ENCODE results near the gene NPHS1. TPM values are rescaled to one million over a fixed set of nuclear protein-coding genes. Genes with fewer than 3 reads are reported as not detected.

The NPHS1 gene
- total RNA-seq, 1 donor from 2014 or later = not detected

GRCh38 chr19:35786299-35787160, 65.8 kb downstream of the NPHS1 start:
- DNase-seq = no peak
- ATAC-seq = no peak
- intact Hi-C loops (cut with DNase I) = no loop called here
- Histone ChIP-seq H3K4me1 (no peaks in the 10 kb centered on the region), H3K27me3 (no peaks in the 10 kb centered on the region), H3K9me3 (no peaks in the 10 kb centered on the region), H3K27ac (no peak overlapping the region), H3K36me3 (no peaks in the 10 kb centered on the region), H3K4me3 (no peak overlapping the region)
- TF ChIP-seq CTCF (IDR thresholded peaks at IDR 0.05) = no peak

- H3K9me3 ChIP-seq = no peaks in the 10 kb centered on the region
- no peaks in the 10 kb centered on the region for H3K4me1 ChIP-seq
- no peak overlapping the region for H3K4me3 ChIP-seq
- H3K27me3 ChIP-seq = no peaks in the 10 kb centered on the region
- DNase-seq (no peak), ATAC-seq (no peak)
- intact Hi-C loops (cut with DNase I) = no loop called here
- no peak overlapping the region for H3K27ac ChIP-seq
- H3K36me3 ChIP-seq = no peaks in the 10 kb centered on the region
- no peak for TF ChIP-seq CTCF (IDR thresholded peaks at IDR 0.05)
These were observed 67.0 kb downstream of the NPHS1 start for GRCh38 chr19:35785339-35785627.

GRCh38 chr19:35784503-35785338, 67.6 kb downstream of the NPHS1 start:
- H3K9me3 ChIP-seq = no peaks in the 10 kb centered on the region
- H3K27me3 ChIP-seq = no peaks in the 10 kb centered on the region
- ATAC-seq = no peak
- no peak for TF ChIP-seq CTCF (IDR thresholded peaks at IDR 0.05)
- intact Hi-C loops (cut with DNase I) = no loop called here
- no peak overlapping the region for H3K4me3 ChIP-seq
- no peaks in the 10 kb centered on the region for H3K36me3 ChIP-seq
- H3K4me1 ChIP-seq = no peaks in the 10 kb centered on the region
- H3K27ac ChIP-seq = no peak overlapping the region
- DNase-seq = no peak

- intact Hi-C loops (cut with DNase I) = no loop called here
- H3K9me3 ChIP-seq = no peaks in the 10 kb centered on the region
- no peak for TF ChIP-seq CTCF (IDR thresholded peaks at IDR 0.05)
- H3K4me3 ChIP-seq = no peak overlapping the region
- no peaks in the 10 kb centered on the region for H3K36me3 ChIP-seq
- DNase-seq = no peak
- H3K4me1 ChIP-seq = no peaks in the 10 kb centered on the region
- no peak for ATAC-seq
- no peak overlapping the region for H3K27ac ChIP-seq
- no peaks in the 10 kb centered on the region for H3K27me3 ChIP-seq
These were observed 68.6 kb downstream of the NPHS1 start for GRCh38 chr19:35783469-35784434.

- no peak overlapping the region for H3K27ac ChIP-seq
- no peak for ATAC-seq
These were observed 69.7 kb downstream of the NPHS1 start for GRCh38 chr19:35782589-35782988.

More at GRCh38 chr19:35782589-35782988, 69.7 kb downstream of the NPHS1 start:
- Histone ChIP-seq H3K36me3 (no peaks in the 10 kb centered on the region), H3K4me3 (no peak overlapping the region), H3K9me3 (no peaks in the 10 kb centered on the region), H3K27me3 (no peaks in the 10 kb centered on the region), H3K4me1 (no peaks in the 10 kb centered on the region)
- TF ChIP-seq CTCF (IDR thresholded peaks at IDR 0.05) = no peak
- peak; percentile 62 for DNase-seq
- intact Hi-C loops (cut with DNase I) = no loop called here
